ENCODE measurements around the gene PIK3R3. TPM values are rescaled to one million over a fixed set of nuclear protein-coding genes. Genes with fewer than 3 reads are reported as not detected.

Gene PIK3R3
- total and polyA plus RNA-seq, 9 of the 15 experiments (the other 6 are each of a cell fraction or from before 2014, with no cell fraction given): 1.4 to 7.7 (median 4.6) TPM

DNA sequence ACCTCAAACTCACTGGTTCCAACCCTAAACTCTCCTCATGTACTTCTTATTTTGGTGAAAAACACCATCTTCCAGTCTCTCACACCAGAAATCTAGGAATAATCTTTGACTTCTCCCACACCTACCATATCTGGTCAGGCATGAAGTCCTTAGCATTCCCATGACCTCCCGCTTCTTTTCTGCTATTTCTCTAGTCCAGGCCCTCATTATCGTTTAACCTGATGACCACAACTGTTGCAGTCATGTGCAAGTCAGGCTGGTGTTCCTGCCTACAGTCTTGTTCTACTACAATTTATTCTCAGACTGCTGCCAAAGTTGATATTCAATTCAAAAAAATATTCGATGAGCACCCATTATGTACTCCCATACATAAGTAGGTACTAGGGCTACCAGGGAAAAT lies 71.3 kb downstream of the PIK3R3 start:
- TF ChIP-seq, protein P1, sequence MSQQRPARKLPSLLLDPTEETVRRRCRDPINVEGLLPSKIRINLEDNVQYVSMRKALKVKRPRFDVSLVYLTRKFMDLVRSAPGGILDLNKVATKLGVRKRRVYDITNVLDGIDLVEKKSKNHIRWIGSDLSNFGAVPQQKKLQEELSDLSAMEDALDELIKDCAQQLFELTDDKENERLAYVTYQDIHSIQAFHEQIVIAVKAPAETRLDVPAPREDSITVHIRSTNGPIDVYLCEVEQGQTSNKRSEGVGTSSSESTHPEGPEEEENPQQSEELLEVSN (IDR thresholded peaks at IDR 0.05; ENCODE audit: borderline replicate concordance in 1 of 2, extremely low read depth in 1 of 2, insufficient read depth in 1 of 2, insufficient read length in 1 of 2, low read depth in 1 of 2, low read length in 1 of 2, poor library complexity in 1 of 2, severe bottlenecking in 1 of 2): no peak
- TF ChIP-seq MECOM (CRISPR knock-in tag; IDR thresholded peaks at IDR 0.05): no peak
- TF ChIP-seq ZNF165 (CRISPR knock-in tag; IDR thresholded peaks at IDR 0.05; ENCODE audit: borderline replicate concordance): no peak
- no peak for TF ChIP-seq POLR2B (IDR thresholded peaks at IDR 0.05; ENCODE audit: low read depth, partially characterized antibody)
- H3K9me1 ChIP-seq (ENCODE audit: control insufficient read depth, insufficient read depth, low read length): no peaks in the 10 kb centered on the region
- ChIA-PET POLR2A (interaction anchor here (0.6 to 1.3 kb wide), 4 partner anchors 10 to 570 kb away, joined by 3 to 9 read pairs (median 3); partner anchors contain the start of gene TESK2), CTCF (ENCODE audit: low intra/inter-chr PET ratio) (no interaction called here)
- no peaks in the 10 kb centered on the region for H3K79me2 ChIP-seq (ENCODE audit: control insufficient read depth, insufficient read depth, low read length)
- ATAC-seq: no peak
- no peak overlapping the region for H2AFZ ChIP-seq (ENCODE audit: low read depth, low read length)
- no peak overlapping the region for H3K27ac ChIP-seq (ENCODE audit: extremely low read depth, low read depth, low read length)
- H3K4me1 ChIP-seq (replicated peaks in 1 of 2; ENCODE audit: control insufficient read depth in 2 of 2, insufficient read depth in 2 of 2, low read length in 2 of 2): peaks cover 0 to 9% of the 10 kb centered on the region in 2 experiments; a peak in 3 of 5 replicates
- BruUV-seq (replicated peaks): no TSS peak
- H3K4me2 ChIP-seq (ENCODE audit: insufficient read depth, low read length): no peak overlapping the region
- in situ Hi-C loops (cut with MboI): no loop called here
- H3K9ac ChIP-seq (ENCODE audit: insufficient read depth in 1 of 2, low read depth in 2 of 2, low read length in 2 of 2): no peak overlapping the region
- no peaks in the 10 kb centered on the region for H3K27me3 ChIP-seq (ENCODE audit: control insufficient read depth in 2 of 2, insufficient read depth in 2 of 2, low read length in 2 of 2)
- no peaks in the 10 kb centered on the region for H4K20me1 ChIP-seq (replicated peaks; ENCODE audit: control insufficient read depth, insufficient read depth, low read length)
- no peak for DNase-seq (ENCODE audit: extremely low read depth in 1 of 4, low spot score in 3 of 4)
- H3K9me3 ChIP-seq (replicated peaks; ENCODE audit: control insufficient read depth, insufficient read depth, low read depth, low read length): no peaks in the 10 kb centered on the region
- H3K36me3 ChIP-seq (ENCODE audit: control insufficient read depth, insufficient read depth, low read length): peaks cover 12% of the 10 kb centered on the region; the same call in 2 of the 3 replicates
- no peak overlapping the region for H3K4me3 ChIP-seq
- intact Hi-C loops (cut with micrococcal nuclease): no loop called here
- 46% methylated on average over 3 of the region's 3 CpGs for WGBS (ENCODE audit: insufficient coverage, low coverage, missing lambda C conversion rate)
- no peak for FAIRE-seq

DNA sequence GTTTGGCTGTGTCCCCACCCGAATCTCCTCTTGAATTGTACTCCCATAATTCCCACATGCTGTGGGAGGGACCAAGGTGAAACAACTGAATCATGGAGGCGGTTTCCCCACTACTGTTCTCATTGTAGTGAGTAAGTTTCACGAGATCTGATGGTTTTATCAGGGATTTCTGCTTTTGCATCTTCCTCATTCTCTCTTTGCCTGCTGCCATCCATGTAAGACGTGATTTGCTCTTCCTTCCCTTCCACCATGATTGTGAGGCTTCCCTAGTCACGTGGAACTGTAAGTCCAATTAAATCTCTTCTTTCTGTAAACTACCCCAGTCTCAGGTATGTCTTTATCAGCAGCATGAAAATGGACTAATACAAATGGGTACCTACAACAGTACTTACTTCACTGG lies 73.5 kb downstream of the PIK3R3 start:
- DNase-seq (ENCODE audit: extremely low read depth in 1 of 4, low spot score in 3 of 4) (no peak), ATAC-seq (no peak), FAIRE-seq (no peak)
- Histone ChIP-seq H2AFZ (ENCODE audit: low read depth, low read length) (no peak overlapping the region), H3K79me2 (ENCODE audit: control insufficient read depth, insufficient read depth, low read length) (no peaks in the 10 kb centered on the region), H3K27me3 (ENCODE audit: control insufficient read depth in 2 of 2, insufficient read depth in 2 of 2, low read length in 2 of 2) (no peaks in the 10 kb centered on the region), H3K9me1 (ENCODE audit: control insufficient read depth, insufficient read depth, low read length) (no peaks in the 10 kb centered on the region), H3K27ac (ENCODE audit: extremely low read depth, low read depth, low read length) (no peak overlapping the region), H3K4me1 (replicated peaks in 1 of 2; ENCODE audit: control insufficient read depth in 2 of 2, insufficient read depth in 2 of 2, low read length in 2 of 2) (peaks cover 0 to 2% of the 10 kb centered on the region in 2 experiments; a peak in 3 of 5 replicates), H3K9ac (ENCODE audit: insufficient read depth in 1 of 2, low read depth in 2 of 2, low read length in 2 of 2) (no peak overlapping the region), H3K4me2 (ENCODE audit: insufficient read depth, low read length) (no peak overlapping the region), H3K9me3 (replicated peaks; ENCODE audit: control insufficient read depth, insufficient read depth, low read depth, low read length) (no peaks in the 10 kb centered on the region), H3K4me3 (no peak overlapping the region), H3K36me3 (ENCODE audit: control insufficient read depth, insufficient read depth, low read length) (peaks cover 8% of the 10 kb centered on the region; the same call in 1 of the 3 replicates), H4K20me1 (replicated peaks; ENCODE audit: control insufficient read depth, insufficient read depth, low read length) (no peaks in the 10 kb centered on the region)
- intact Hi-C loops (cut with micrococcal nuclease): no loop called here
- 66% methylated on average over 5 of the region's 5 CpGs for WGBS (ENCODE audit: insufficient coverage, low coverage, missing lambda C conversion rate)
- POLR2A ChIA-PET: no interaction called here
- TF ChIP-seq BCL6 (CRISPR knock-in tag; IDR thresholded peaks at IDR 0.05): no peak
- TF ChIP-seq ZNF431 (CRISPR knock-in tag; IDR thresholded peaks at IDR 0.05): peak; percentile 88
- TF ChIP-seq ZNF764 (CRISPR knock-in tag; IDR thresholded peaks at IDR 0.05; ENCODE audit: low read depth): no peak
- CTCF ChIA-PET (ENCODE audit: low intra/inter-chr PET ratio): no interaction called here
- no TSS peak for BruUV-seq (replicated peaks)
- in situ Hi-C loops (cut with MboI): no loop called here

Data from K562 (cell line).